Astrocyte of the spinal cord (primary cell): ENCODE measurements around the gene TMEM178B.
"Not testable (repeated sequence)": the region's sequence is repeated elsewhere in the genome, so short reads cannot be mapped to it uniquely, and the experiment has no call there.

Experiments
- DNase-seq: peaks from one replicate; pipeline ENCODE4 v3.0.0; 2011; ENCODE audit warnings: low read depth, low spot score
- H3K4me3 ChIP-seq: 2 replicates; pipeline ENCODE4 v1.5.1; 2011; ENCODE audit warnings: low read depth, mild to moderate bottlenecking, low read length, moderate library complexity
- CTCF ChIP-seq: IDR thresholded peaks from 2 replicates; pipeline ENCODE4 v1.5.1; 2012; ENCODE audit warnings: low read depth, mild to moderate bottlenecking, low read length, inconsistent platforms
- in situ Hi-C: cut with HindIII; loops from 2 replicates; pipeline ENCODE4 v1.10.0; 2017; ENCODE audit warnings: low sequenced_read_pairs

Gene TMEM178B

GRCh38 chr7:141160246-141160860 is 86.5 kb downstream of the TMEM178B start:
- TF ChIP-seq CTCF: no peak
- no peak overlapping the region for H3K4me3 ChIP-seq
- in situ Hi-C loops: no loop called here
- DNase-seq: no peak

GRCh38 chr7:141161550-141162535 is 88.0 kb downstream of the TMEM178B start:
- TF ChIP-seq CTCF: no peak
- no peak for DNase-seq
- in situ Hi-C loops: no loop called here
- H3K4me3 ChIP-seq: no peak overlapping the region

GRCh38 chr7:141165521-141165920 is 91.7 kb downstream of the TMEM178B start:
- DNase-seq: no peak
- TF ChIP-seq CTCF: no peak
- in situ Hi-C loops: no loop called here
- no peak overlapping the region for H3K4me3 ChIP-seq

- no peak overlapping the region for H3K4me3 ChIP-seq
- no peak for DNase-seq
- in situ Hi-C loops: no loop called here
- no peak for TF ChIP-seq CTCF
These were observed 93.1 kb downstream of the TMEM178B start for GRCh38 chr7:141166926-141167325.

GRCh38 chr7:141167381-141167964 is 93.6 kb downstream of the TMEM178B start:
- in situ Hi-C loops: no loop called here
- no peak for TF ChIP-seq CTCF
- no peak overlapping the region for H3K4me3 ChIP-seq
- DNase-seq: no peak

GRCh38 chr7:141169157-141169556 is 95.3 kb downstream of the TMEM178B start:
- H3K4me3 ChIP-seq, in situ Hi-C loops, DNase-seq: not testable (repeated sequence)

- in situ Hi-C loops, H3K4me3 ChIP-seq, DNase-seq: not testable (repeated sequence)
These were observed 101.9 kb downstream of the TMEM178B start for GRCh38 chr7:141175728-141176127.

GRCh38 chr7:141177120-141177519 is 103.3 kb downstream of the TMEM178B start:
- DNase-seq, in situ Hi-C loops, H3K4me3 ChIP-seq: not testable (repeated sequence)
